ENCODE measurements around the gene SYNE4. TPM values are rescaled to one million over a fixed set of nuclear protein-coding genes. Genes with fewer than 3 reads are reported as not detected.
"Not testable (repeated sequence)": the region's sequence is repeated elsewhere in the genome, so short reads cannot be mapped to it uniquely, and the experiment has no call there.

The SYNE4 gene
- polyA plus RNA-seq, 1 of the 3 experiments (the other 2 are of a cell fraction), result 0.48 TPM

- TF ChIP-seq ZBTB33 (IDR thresholded peaks at IDR 0.05; ENCODE audit: borderline replicate concordance, low read depth) (no peak), MXI1 (IDR thresholded peaks at IDR 0.05; ENCODE audit: low read depth, low read length) (no peak), IRF3 (IDR thresholded peaks at IDR 0.05; ENCODE audit: low read depth, low read length) (no peak)
Observed at GRCh38 chr19:35986111-35986510, 22.5 kb downstream of the SYNE4 start (continued).

- no peak overlapping the region for H2AFZ ChIP-seq (ENCODE audit: low read depth)
- no peaks in the 10 kb centered on the region for H3K9me3 ChIP-seq
- CTCF ChIA-PET, result interaction anchor here (1.2 kb wide), 1 partner anchor 11 kb away, joined by 3 read pairs; the partner anchor contains the start of gene SDHAF1
- H3K9me2 ChIP-seq, result no peaks in the 10 kb centered on the region
- H3K4me2 ChIP-seq, result no peak overlapping the region
- no peak overlapping the region for H3K4me3 ChIP-seq (ENCODE audit: low read depth in 2 of 2, low read length in 1 of 2)
- no peaks in the 10 kb centered on the region for H3K4me1 ChIP-seq (ENCODE audit: control insufficient read depth in 1 of 2, insufficient read depth in 2 of 2, low read depth in 1 of 2, low read length in 1 of 2)
- 56% methylated on average over 8 of the region's 8 CpGs for WGBS (ENCODE audit: low lambda C conversion rate)
- no peaks in the 10 kb centered on the region for H3K79me2 ChIP-seq (ENCODE audit: insufficient read depth)
- H3K27me3 ChIP-seq (ENCODE audit: insufficient read depth), result peaks cover 7% of the 10 kb centered on the region; the same call in 1 of the 2 replicates
- POLR2A ChIA-PET, result no interaction called here
- no peaks in the 10 kb centered on the region for H4K20me1 ChIP-seq (ENCODE audit: insufficient read depth)
- no peak overlapping the region for H3K9ac ChIP-seq
- TF ChIP-seq JUND (IDR thresholded peaks at IDR 0.05), result no peak
- no peak for TF ChIP-seq EP300 (IDR thresholded peaks at IDR 0.05; ENCODE audit: borderline replicate concordance in 1 of 2, low read depth in 1 of 2, low read length in 1 of 2)
- TF ChIP-seq USF1 (IDR thresholded peaks at IDR 0.05; ENCODE audit: borderline replicate concordance, low read depth), result no peak
- TF ChIP-seq YY1 (IDR thresholded peaks at IDR 0.05; ENCODE audit: low read depth), result no peak
- TF ChIP-seq RCOR1 (IDR thresholded peaks at IDR 0.05; ENCODE audit: low read length), result no peak
- TF ChIP-seq GATA2 (CRISPR knock-in tag; IDR thresholded peaks at IDR 0.05), result no peak
- no peak for TF ChIP-seq USF2 (IDR thresholded peaks at IDR 0.05; ENCODE audit: borderline replicate concordance, low read depth, low read length)
- TF ChIP-seq FOXM1 (IDR thresholded peaks at IDR 0.05; ENCODE audit: low read depth), result no peak
- TF ChIP-seq CTCF (IDR thresholded peaks at IDR 0.05), result no peak
- no peak for TF ChIP-seq MEF2A (IDR thresholded peaks at IDR 0.05; ENCODE audit: borderline replicate concordance, low read depth)
- no peak for TF ChIP-seq SMC3 (IDR thresholded peaks at IDR 0.05; ENCODE audit: low read depth, low read length)
- TF ChIP-seq RAD21 (IDR thresholded peaks at IDR 0.05; ENCODE audit: low read length), result no peak
- H3K27ac ChIP-seq (ENCODE audit: low read depth in 2 of 2, low read length in 1 of 2), result no peak overlapping the region
- no peaks in the 10 kb centered on the region for H3F3A ChIP-seq (replicated peaks; ENCODE audit: insufficient read depth)
- no peak for DNase-seq
- no peaks in the 10 kb centered on the region for H3K36me3 ChIP-seq (replicated peaks in 1 of 2; ENCODE audit: control insufficient read depth in 1 of 2, insufficient read depth in 2 of 2, low read length in 1 of 2)
Observed at GRCh38 chr19:35983177-35983576, 25.4 kb downstream of the SYNE4 start.

- H3K79me2 ChIP-seq (ENCODE audit: insufficient read depth); H3K27me3 ChIP-seq (ENCODE audit: insufficient read depth); H3K4me2 ChIP-seq; DNase-seq; H3K4me3 ChIP-seq (ENCODE audit: low read depth in 2 of 2, low read length in 1 of 2); POLR2A ChIA-PET; H4K20me1 ChIP-seq (ENCODE audit: insufficient read depth); H3K9ac ChIP-seq; H2AFZ ChIP-seq (ENCODE audit: low read depth); H3K36me3 ChIP-seq (replicated peaks in 1 of 2; ENCODE audit: control insufficient read depth in 1 of 2, insufficient read depth in 2 of 2, low read length in 1 of 2); H3F3A ChIP-seq (replicated peaks; ENCODE audit: insufficient read depth); H3K27ac ChIP-seq (ENCODE audit: low read depth in 2 of 2, low read length in 1 of 2); H3K4me1 ChIP-seq (ENCODE audit: control insufficient read depth in 1 of 2, insufficient read depth in 2 of 2, low read depth in 1 of 2, low read length in 1 of 2); H3K9me2 ChIP-seq; H3K9me3 ChIP-seq: not testable (repeated sequence)
- CTCF ChIA-PET, result interaction anchor here (0.6 to 1.2 kb wide), 2 partner anchors 10 to 263 kb away, joined by 3 read pairs; no protein-coding TSS in a partner anchor
- WGBS (ENCODE audit: low lambda C conversion rate), result 36% methylated on average over 4 of the region's 4 CpGs
Observed at GRCh38 chr19:35980997-35981396, 27.6 kb downstream of the SYNE4 start.
